ENCODE data around the gene BNIPL. TPM values are rescaled to one million over a fixed set of nuclear protein-coding genes. Genes with fewer than 3 reads are reported as not detected.

BNIPL gene
- total and polyA plus RNA-seq, 2 of the 8 experiments (the other 6 are each of a cell fraction or from before 2014, with no cell fraction given), result 2.4 to 3.3 TPM

GRCh38 chr1:151032164-151032563 lies 4.2 kb upstream of the BNIPL start (continued):
- TF ChIP-seq RNF2 (IDR thresholded peaks at IDR 0.05; ENCODE audit: borderline replicate concordance, low read depth, low read length, missing control alignments, poor library complexity, severe bottlenecking) (no peak), BACH1 (IDR thresholded peaks at IDR 0.05; ENCODE audit: low read length) (no peak), EGR1 (IDR thresholded peaks at IDR 0.05; ENCODE audit: borderline replicate concordance, low read depth, low read length) (no peak), TAF1 (IDR thresholded peaks at IDR 0.05; ENCODE audit: low read depth, low read length) (no peak), EZH2 (IDR thresholded peaks at IDR 0.05; ENCODE audit: low read depth, low read length, severe bottlenecking) (no peak), RAD21 (IDR thresholded peaks at IDR 0.05 in 1 of 2, conservative IDR thresholded peaks at IDR 0.05 in 1 of 2; ENCODE audit: low read depth in 2 of 2, low read length in 2 of 2) (no peak), TCF12 (IDR thresholded peaks at IDR 0.05; ENCODE audit: low read depth, low read length) (no peak), CBX5 (IDR thresholded peaks at IDR 0.05; ENCODE audit: low read depth, low read length) (no peak), POU5F1 (IDR thresholded peaks at IDR 0.05; ENCODE audit: low read depth, low read length) (no peak), GABPA (IDR thresholded peaks at IDR 0.05; ENCODE audit: borderline replicate concordance, insufficient read depth, low read length) (no peak)

Measured in H1 (cell line).